Calu3 (cell line): Measurements from ENCODE around the gene CD86. TPM values are rescaled to one million over a fixed set of nuclear protein-coding genes. Genes with fewer than 3 reads are reported as not detected.
"Not testable (repeated sequence)": the region's sequence is repeated elsewhere in the genome, so short reads cannot be mapped to it uniquely, and the experiment has no call there.

Experiments
- BruUV-seq: library from RNA; stranded (reverse); fragments of 400-500 nt; replicated peaks from 2 replicates; lab custom pipeline; 2021; lab: Mats Ljungman, UMichigan
- CTCF ChIA-PET: fragments of 300-600 bp; sonication (Branson Sonifier 250); formaldehyde crosslinking; loops from one replicate; lab custom pipeline; 2022; ENCODE audit warnings: antibody characterized with exemption; lab: Charles Lee
- DNase-seq: peaks from one replicate; pipeline ENCODE4 v3.0.0; 2022
- H3K27ac Mint-ChIP-seq: one replicate; pipeline ENCODE4 v1.8.0; 2022; ENCODE audit warnings: mixed read lengths; ENCODE audit not compliant: unreplicated experiment
- H3K27me3 Mint-ChIP-seq: one replicate; pipeline ENCODE4 v1.8.0; 2022; ENCODE audit warnings: mixed read lengths; ENCODE audit not compliant: unreplicated experiment
- H3K36me3 Mint-ChIP-seq: one replicate; pipeline ENCODE4 v1.8.0; 2022; ENCODE audit warnings: mild to moderate bottlenecking, moderate library complexity, mixed read lengths; ENCODE audit not compliant: insufficient read depth, unreplicated experiment
- H3K4me1 Mint-ChIP-seq: one replicate; pipeline ENCODE4 v1.8.0; 2022; ENCODE audit warnings: mild to moderate bottlenecking, low read depth, mixed read lengths; ENCODE audit not compliant: unreplicated experiment
- H3K4me3 Mint-ChIP-seq: one replicate; pipeline ENCODE4 v1.8.0; 2022; ENCODE audit warnings: mild to moderate bottlenecking, low read depth, moderate library complexity, mixed read lengths; ENCODE audit not compliant: unreplicated experiment
- H3K9me3 Mint-ChIP-seq: one replicate; pipeline ENCODE4 v1.8.0; 2022; ENCODE audit warnings: low read depth, mixed read lengths; ENCODE audit not compliant: unreplicated experiment
- CTCF ChIP-seq: fragments of 200-600 bp; IDR thresholded peaks from one replicate; pipeline ENCODE4 v1.8.0; 2022; ENCODE audit warnings: antibody characterized with exemption; ENCODE audit not compliant: unreplicated experiment
- intact Hi-C: fragments of 100-400 bp; cut with micrococcal nuclease; formaldehyde crosslinking; loops from one replicate; pipeline ENCODE4 v1.10.0; 2022; ENCODE audit not compliant: unreplicated experiment
- total RNA-seq: library from RNA; stranded (reverse); gene quantifications from 2 replicates; pipeline ENCODE4 v1.2.3, GENCODE V29; 2022

The CD86 gene
- total RNA-seq, 1 experiment from 2014 or later: not detected

DNA sequence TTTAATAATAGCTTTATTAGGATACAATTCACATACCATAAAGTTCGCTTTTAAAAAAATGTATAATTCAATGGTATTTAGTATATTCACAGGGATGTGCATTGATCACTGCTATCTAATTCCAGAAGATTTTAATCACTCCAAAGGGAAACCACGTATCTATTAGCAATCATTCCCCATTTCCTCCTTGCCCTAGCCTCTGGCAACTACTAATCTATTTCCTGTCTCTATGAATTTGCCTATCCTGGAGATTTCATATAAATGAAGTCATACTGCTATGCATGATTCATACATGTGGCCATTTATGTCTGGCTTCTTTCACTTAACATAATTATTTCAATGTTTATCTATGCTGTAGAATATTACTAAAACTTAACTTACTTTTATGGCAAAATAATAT is 96.3 kb downstream of the CD86 start:
- Mint-ChIP-seq H3K4me1 (peaks cover 8% of the 10 kb centered on the region), H3K27me3 (no peaks in the 10 kb centered on the region), H3K36me3 (no peaks in the 10 kb centered on the region), H3K4me3 (no peak overlapping the region), H3K9me3 (peaks cover 9% of the 10 kb centered on the region), H3K27ac (no peak overlapping the region)
- DNase-seq: no peak
- intact Hi-C loops: no loop called here
- CTCF ChIA-PET: no interaction called here
- BruUV-seq: no TSS peak
- TF ChIP-seq CTCF: no peak

- CTCF ChIA-PET, DNase-seq, H3K27ac Mint-ChIP-seq, H3K4me1 Mint-ChIP-seq, intact Hi-C loops, H3K27me3 Mint-ChIP-seq, H3K4me3 Mint-ChIP-seq, BruUV-seq, H3K9me3 Mint-ChIP-seq, H3K36me3 Mint-ChIP-seq: not testable (repeated sequence)
These were observed 109.8 kb downstream of the CD86 start for GRCh38 chr3:122164983-122165382.

- H3K27me3 Mint-ChIP-seq: no peaks in the 10 kb centered on the region
- BruUV-seq: no TSS peak
- no peaks in the 10 kb centered on the region for H3K9me3 Mint-ChIP-seq
- H3K4me3 Mint-ChIP-seq: no peak overlapping the region
- TF ChIP-seq CTCF: no peak
- DNase-seq: no peak
- CTCF ChIA-PET: no interaction called here
- no peaks in the 10 kb centered on the region for H3K36me3 Mint-ChIP-seq
- intact Hi-C loops: no loop called here
- peaks cover 8% of the 10 kb centered on the region for H3K4me1 Mint-ChIP-seq
- H3K27ac Mint-ChIP-seq: no peak overlapping the region
These were observed 112.5 kb downstream of the CD86 start for GRCh38 chr3:122167630-122168029.

- BruUV-seq: no TSS peak
- Mint-ChIP-seq H3K9me3 (no peaks in the 10 kb centered on the region), H3K27ac (no peak overlapping the region), H3K36me3 (no peaks in the 10 kb centered on the region), H3K4me1 (peaks cover 8% of the 10 kb centered on the region), H3K4me3 (no peak overlapping the region), H3K27me3 (no peaks in the 10 kb centered on the region)
- no peak for DNase-seq
- intact Hi-C loops: no loop called here
- TF ChIP-seq CTCF: no peak
- CTCF ChIA-PET: no interaction called here
These were observed 112.9 kb downstream of the CD86 start for GRCh38 chr3:122168044-122168443.

- intact Hi-C loops: no loop called here
- Mint-ChIP-seq H3K27ac (no peak overlapping the region), H3K27me3 (no peaks in the 10 kb centered on the region), H3K9me3 (no peaks in the 10 kb centered on the region), H3K36me3 (no peaks in the 10 kb centered on the region), H3K4me3 (no peak overlapping the region), H3K4me1 (peaks cover 8% of the 10 kb centered on the region)
- peak; percentile 21 for DNase-seq
- TF ChIP-seq CTCF: no peak
- BruUV-seq: no TSS peak
- CTCF ChIA-PET: no interaction called here
These were observed 114.7 kb downstream of the CD86 start for GRCh38 chr3:122169911-122170310.

Other genes starting within 250 kb of the CD86 start
- 25.0 and 26.7 TPM in 2 replicates for gene IQCB1, start 220.3 kb upstream of the CD86 start, total RNA-seq
- gene EAF2, start 220.2 kb upstream of the CD86 start, total RNA-seq: 4.7 and 4.9 TPM in 2 replicates
- gene SLC15A2, start 161.0 kb upstream of the CD86 start, total RNA-seq: 4.6 and 10.7 TPM in 2 replicates
- gene ILDR1, start 33.1 kb upstream of the CD86 start, total RNA-seq: 15.7 and 17.0 TPM in 2 replicates
- gene CASR, start 128.3 kb downstream of the CD86 start, total RNA-seq: 2.3 and 5.1 TPM in 2 replicates